Caki2 (cell line): ENCODE measurements around the gene KLHL35. TPM values are rescaled to one million over a fixed set of nuclear protein-coding genes. Genes with fewer than 3 reads are reported as not detected.

Source experiments
- DNase-seq: peaks from one replicate; pipeline ENCODE4 v3.0.0-alpha.2; 2015; ENCODE audit warnings: low read depth
- in situ Hi-C: cut with HindIII; loops from 2 replicates; pipeline ENCODE4 v1.10.0; 2016; ENCODE audit warnings: low sequenced_read_pairs, low pct_unique_long_range_greater_than_20kb, mixed read lengths
- total RNA-seq: library from RNA; depleted of rRNA; stranded (reverse); fragments of >200 nt; shearing (Covaris generic); gene quantifications from 2 replicates; pipeline ENCODE4 v1.2.3, GENCODE V29; 2014; ENCODE audit warnings: low replicate concordance

Gene KLHL35
- total RNA-seq, 1 experiment from 2014 or later = not detected

GRCh38 chr11:75470476-75471080 lies 37.6 kb upstream of the KLHL35 start:
- no peak for DNase-seq
- in situ Hi-C loops = no loop called here

- no peak for DNase-seq
- in situ Hi-C loops = no loop called here
Observed at GRCh38 chr11:75469785-75470405, 36.9 kb upstream of the KLHL35 start.

GRCh38 chr11:75468534-75469340 lies 35.7 kb upstream of the KLHL35 start:
- no peak for DNase-seq

GRCh38 chr11:75467881-75468280 lies 34.9 kb upstream of the KLHL35 start:
- in situ Hi-C loops = no loop called here

More at GRCh38 chr11:75468534-75469340, 35.7 kb upstream of the KLHL35 start:
- in situ Hi-C loops = no loop called here

GRCh38 chr11:75467311-75467710 lies 34.3 kb upstream of the KLHL35 start:
- in situ Hi-C loops = no loop called here
- DNase-seq = no peak

More at GRCh38 chr11:75467881-75468280, 34.9 kb upstream of the KLHL35 start:
- DNase-seq = no peak

GRCh38 chr11:75465701-75466531 lies 32.9 kb upstream of the KLHL35 start:
- DNase-seq = no peak
- in situ Hi-C loops = no loop called here

- in situ Hi-C loops = no loop called here
- DNase-seq = no peak
Observed at GRCh38 chr11:75463106-75463774, 30.2 kb upstream of the KLHL35 start.

GRCh38 chr11:75462117-75462653 lies 29.2 kb upstream of the KLHL35 start:
- DNase-seq = no peak
- in situ Hi-C loops = no loop called here

GRCh38 chr11:75461151-75461550 lies 28.1 kb upstream of the KLHL35 start:
- in situ Hi-C loops = no loop called here
- no peak for DNase-seq

- no peak for DNase-seq
- in situ Hi-C loops = no loop called here
Observed at GRCh38 chr11:75456596-75457183, 23.7 kb upstream of the KLHL35 start.

GRCh38 chr11:75454987-75455386 lies 22.0 kb upstream of the KLHL35 start:
- DNase-seq = no peak
- in situ Hi-C loops = no loop called here

- DNase-seq = no peak
- in situ Hi-C loops = no loop called here
Observed at GRCh38 chr11:75453916-75454655, 21.1 kb upstream of the KLHL35 start.

- DNase-seq = no peak
- in situ Hi-C loops = no loop called here
Observed at GRCh38 chr11:75450826-75451821, 18.1 kb upstream of the KLHL35 start.

GRCh38 chr11:75450236-75450635 lies 17.2 kb upstream of the KLHL35 start:
- in situ Hi-C loops = no loop called here
- DNase-seq = no peak

- DNase-seq = no peak
- in situ Hi-C loops = no loop called here
Observed at GRCh38 chr11:75449776-75450175, 16.8 kb upstream of the KLHL35 start.

- no peak for DNase-seq
- in situ Hi-C loops = no loop called here
Observed at GRCh38 chr11:75449271-75449670, 16.3 kb upstream of the KLHL35 start.
